HepG2 (cell line): Measurements from ENCODE around the gene ZNF3. TPM values are rescaled to one million over a fixed set of nuclear protein-coding genes. Genes with fewer than 3 reads are reported as not detected.

Source experiments
- BCL6 ChIP-seq: IDR thresholded peaks from 2 replicates; pipeline ENCODE4 v1.6.1; 2016; ENCODE audit warnings: missing genetic modification reagents, missing compliant biosample characterization
- FIP1L1 ChIP-seq: fragments of 200-400 bp; formaldehyde crosslinking; IDR thresholded peaks from 2 replicates; pipeline ENCODE4 v1.6.1; 2018; ENCODE audit warnings: low read depth, mild to moderate bottlenecking, low read length, moderate library complexity, borderline replicate concordance; ENCODE audit not compliant: insufficient read depth
- FOXC1 ChIP-seq: sonication (generic); formaldehyde crosslinking; IDR thresholded peaks from 2 replicates; pipeline ENCODE4 v1.8.0; 2022; ENCODE audit warnings: mild to moderate bottlenecking, missing genetic modification reagents, borderline replicate concordance
- HCFC1 ChIP-seq: fragments of 150-350 bp; IDR thresholded peaks from 2 replicates; pipeline ENCODE4 v1.6.1; 2014; ENCODE audit warnings: low read depth, low read length
- NFYC ChIP-seq: IDR thresholded peaks from 2 replicates; pipeline ENCODE4 v1.6.1; 2016; ENCODE audit warnings: missing genetic modification reagents, missing compliant biosample characterization
- PHF20 ChIP-seq: sonication (generic); formaldehyde crosslinking; IDR thresholded peaks from 2 replicates; pipeline ENCODE4 v1.5.0; 2020; ENCODE audit warnings: mild to moderate bottlenecking, missing genetic modification reagents
- RBM39 ChIP-seq: fragments of 200-400 bp; formaldehyde crosslinking; IDR thresholded peaks from one replicate; pipeline ENCODE4 v1.6.1; 2018; ENCODE audit warnings: antibody characterized with exemption, mild to moderate bottlenecking, low read depth, low read length; ENCODE audit not compliant: poor library complexity, severe bottlenecking
- SMAD9 ChIP-seq: sonication (generic); formaldehyde crosslinking; IDR thresholded peaks from 2 replicates; pipeline ENCODE4 v1.5.1; 2020; ENCODE audit warnings: mild to moderate bottlenecking, missing genetic modification reagents
- SMC3 ChIP-seq: IDR thresholded peaks from 2 replicates; pipeline ENCODE4 v1.6.1; 2011; ENCODE audit warnings: low read length, improper control_type of control experiment
- ZBTB1 ChIP-seq: sonication (generic); formaldehyde crosslinking; IDR thresholded peaks from 2 replicates; pipeline ENCODE4 v1.4.0; 2020; ENCODE audit warnings: missing genetic modification reagents, borderline replicate concordance
- ZBTB25 ChIP-seq: IDR thresholded peaks from 2 replicates; pipeline ENCODE4 v1.6.1; 2018; ENCODE audit warnings: missing genetic modification reagents
- ZBTB7B ChIP-seq: sonication (generic); formaldehyde crosslinking; IDR thresholded peaks from 2 replicates; pipeline ENCODE4 v1.4.0; 2020; ENCODE audit warnings: missing genetic modification reagents
- ZEB1 ChIP-seq: IDR thresholded peaks from 2 replicates; pipeline ENCODE4 v1.6.1; 2012; ENCODE audit warnings: mild to moderate bottlenecking, low read depth, inconsistent platforms; ENCODE audit not compliant: insufficient replicate concordance
- ZHX1 ChIP-seq: sonication (generic); formaldehyde crosslinking; IDR thresholded peaks from 2 replicates; pipeline ENCODE4 v1.8.1; 2022; ENCODE audit warnings: low read depth, mild to moderate bottlenecking, missing genetic modification reagents
- ZNF20 ChIP-seq: sonication (generic); formaldehyde crosslinking; IDR thresholded peaks from 2 replicates; pipeline ENCODE4 v1.4.0; 2020; ENCODE audit warnings: mild to moderate bottlenecking, moderate library complexity, missing genetic modification reagents
- ZNF556 ChIP-seq: sonication (generic); formaldehyde crosslinking; IDR thresholded peaks from 2 replicates; pipeline ENCODE4 v1.4.0; 2020; ENCODE audit warnings: mild to moderate bottlenecking, missing genetic modification reagents, borderline replicate concordance
- polyA plus RNA-seq, 8 experiments: library from polyadenylated mRNA; depleted of rRNA in 3 of 8; stranded (reverse) in 7 of 8; unstranded in 1 of 8; fragments of >200 nt; fragmentation: Illumina TruSeq in 4 of 8; extraction: Trizol in 4 of 8; gene quantifications; 2 replicates each; pipeline versions ENCODE4 v1.2.1 to v1.2.3, GENCODE V29; 2011 to 2016; ENCODE audit warnings: low read depth in 4 of 8, missing spikeins in 1 of 8, mixed read lengths in 1 of 8; ENCODE audit not compliant: insufficient read depth in 1 of 8
- total RNA-seq, 5 experiments: library from RNA; depleted of rRNA; stranded (reverse); fragments of >200 nt; fragmentation: Illumina TruSeq; extraction: Trizol; gene quantifications; 2 replicates each; pipeline ENCODE4 v1.2.3, GENCODE V29; 2016; ENCODE audit warnings: low read depth in 1 of 5
- TF ChIP-seq, protein P1 (sequence below): sonication (generic); formaldehyde crosslinking; IDR thresholded peaks from 2 replicates; pipeline ENCODE4 v1.4.0; 2020; ENCODE audit warnings: missing genetic modification reagents
- TF ChIP-seq, protein P2 (sequence below): sonication (generic); formaldehyde crosslinking; IDR thresholded peaks from 2 replicates; pipeline ENCODE4 v1.5.1; 2020; ENCODE audit warnings: mild to moderate bottlenecking, missing genetic modification reagents, moderate library complexity

The ZNF3 gene
- total and polyA plus RNA-seq, 2 of the 13 experiments (the other 11 are each of a cell fraction or from before 2014, with no cell fraction given): 33.7 to 56.9 TPM

GRCh38 chr7:100101016-100101862, 19.7 kb upstream of the ZNF3 start, which contains the start of the genes AP4M1 and MCM7 (continued):
- TF ChIP-seq RBM39: peak; percentile 62
- no peak for TF ChIP-seq FIP1L1
- peak; percentile 61 for TF ChIP-seq ZHX1
- no peak; the same call in 1 of the 2 replicates for TF ChIP-seq ZBTB25 (CRISPR knock-in tag)
- TF ChIP-seq, protein P1, sequence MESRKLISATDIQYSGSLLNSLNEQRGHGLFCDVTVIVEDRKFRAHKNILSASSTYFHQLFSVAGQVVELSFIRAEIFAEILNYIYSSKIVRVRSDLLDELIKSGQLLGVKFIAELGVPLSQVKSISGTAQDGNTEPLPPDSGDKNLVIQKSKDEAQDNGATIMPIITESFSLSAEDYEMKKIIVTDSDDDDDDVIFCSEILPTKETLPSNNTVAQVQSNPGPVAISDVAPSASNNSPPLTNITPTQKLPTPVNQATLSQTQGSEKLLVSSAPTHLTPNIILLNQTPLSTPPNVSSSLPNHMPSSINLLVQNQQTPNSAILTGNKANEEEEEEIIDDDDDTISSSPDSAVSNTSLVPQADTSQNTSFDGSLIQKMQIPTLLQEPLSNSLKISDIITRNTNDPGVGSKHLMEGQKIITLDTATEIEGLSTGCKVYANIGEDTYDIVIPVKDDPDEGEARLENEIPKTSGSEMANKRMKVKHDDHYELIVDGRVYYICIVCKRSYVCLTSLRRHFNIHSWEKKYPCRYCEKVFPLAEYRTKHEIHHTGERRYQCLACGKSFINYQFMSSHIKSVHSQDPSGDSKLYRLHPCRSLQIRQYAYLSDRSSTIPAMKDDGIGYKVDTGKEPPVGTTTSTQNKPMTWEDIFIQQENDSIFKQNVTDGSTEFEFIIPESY (CRISPR knock-in tag): no peak
- peak; percentile 77; the same call in 1 of the 2 replicates for TF ChIP-seq SMAD9 (CRISPR knock-in tag)
- no peak for TF ChIP-seq ZNF20 (CRISPR knock-in tag)
- no peak for TF ChIP-seq ZNF556 (CRISPR knock-in tag)
- no peak for TF ChIP-seq ZBTB1 (CRISPR knock-in tag)
- peak; percentile 95 for TF ChIP-seq NFYC (CRISPR knock-in tag)
- TF ChIP-seq ZBTB7B (CRISPR knock-in tag): no peak
- no peak for TF ChIP-seq ZEB1
- no peak for TF ChIP-seq HCFC1
- 0 out of 2 replicates have a peak, but pooled peaks have one; percentile 11 for TF ChIP-seq BCL6
- TF ChIP-seq SMC3: no peak
- peak; percentile 23; the same call in 1 of the 2 replicates for TF ChIP-seq PHF20 (CRISPR knock-in tag)
- TF ChIP-seq, protein P2, sequence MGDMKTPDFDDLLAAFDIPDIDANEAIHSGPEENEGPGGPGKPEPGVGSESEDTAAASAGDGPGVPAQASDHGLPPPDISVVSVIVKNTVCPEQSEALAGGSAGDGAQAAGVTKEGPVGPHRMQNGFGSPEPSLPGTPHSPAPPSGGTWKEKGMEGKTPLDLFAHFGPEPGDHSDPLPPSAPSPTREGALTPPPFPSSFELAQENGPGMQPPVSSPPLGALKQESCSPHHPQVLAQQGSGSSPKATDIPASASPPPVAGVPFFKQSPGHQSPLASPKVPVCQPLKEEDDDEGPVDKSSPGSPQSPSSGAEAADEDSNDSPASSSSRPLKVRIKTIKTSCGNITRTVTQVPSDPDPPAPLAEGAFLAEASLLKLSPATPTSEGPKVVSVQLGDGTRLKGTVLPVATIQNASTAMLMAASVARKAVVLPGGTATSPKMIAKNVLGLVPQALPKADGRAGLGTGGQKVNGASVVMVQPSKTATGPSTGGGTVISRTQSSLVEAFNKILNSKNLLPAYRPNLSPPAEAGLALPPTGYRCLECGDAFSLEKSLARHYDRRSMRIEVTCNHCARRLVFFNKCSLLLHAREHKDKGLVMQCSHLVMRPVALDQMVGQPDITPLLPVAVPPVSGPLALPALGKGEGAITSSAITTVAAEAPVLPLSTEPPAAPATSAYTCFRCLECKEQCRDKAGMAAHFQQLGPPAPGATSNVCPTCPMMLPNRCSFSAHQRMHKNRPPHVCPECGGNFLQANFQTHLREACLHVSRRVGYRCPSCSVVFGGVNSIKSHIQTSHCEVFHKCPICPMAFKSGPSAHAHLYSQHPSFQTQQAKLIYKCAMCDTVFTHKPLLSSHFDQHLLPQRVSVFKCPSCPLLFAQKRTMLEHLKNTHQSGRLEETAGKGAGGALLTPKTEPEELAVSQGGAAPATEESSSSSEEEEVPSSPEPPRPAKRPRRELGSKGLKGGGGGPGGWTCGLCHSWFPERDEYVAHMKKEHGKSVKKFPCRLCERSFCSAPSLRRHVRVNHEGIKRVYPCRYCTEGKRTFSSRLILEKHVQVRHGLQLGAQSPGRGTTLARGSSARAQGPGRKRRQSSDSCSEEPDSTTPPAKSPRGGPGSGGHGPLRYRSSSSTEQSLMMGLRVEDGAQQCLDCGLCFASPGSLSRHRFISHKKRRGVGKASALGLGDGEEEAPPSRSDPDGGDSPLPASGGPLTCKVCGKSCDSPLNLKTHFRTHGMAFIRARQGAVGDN (CRISPR knock-in tag): peak; percentile 79
- no peak for TF ChIP-seq FOXC1
